ENCODE measurements around the gene CDH22.

Gene CDH22

GRCh38 chr20:46354207-46354555, 45.9 kb upstream of the CDH22 start:
- in situ Hi-C loops (cut with MboI; ENCODE audit: low pct_unique_long_range_greater_than_20kb, low sequenced_read_pairs, unreplicated experiment) = no loop called here
- TF ChIP-seq, protein P1, sequence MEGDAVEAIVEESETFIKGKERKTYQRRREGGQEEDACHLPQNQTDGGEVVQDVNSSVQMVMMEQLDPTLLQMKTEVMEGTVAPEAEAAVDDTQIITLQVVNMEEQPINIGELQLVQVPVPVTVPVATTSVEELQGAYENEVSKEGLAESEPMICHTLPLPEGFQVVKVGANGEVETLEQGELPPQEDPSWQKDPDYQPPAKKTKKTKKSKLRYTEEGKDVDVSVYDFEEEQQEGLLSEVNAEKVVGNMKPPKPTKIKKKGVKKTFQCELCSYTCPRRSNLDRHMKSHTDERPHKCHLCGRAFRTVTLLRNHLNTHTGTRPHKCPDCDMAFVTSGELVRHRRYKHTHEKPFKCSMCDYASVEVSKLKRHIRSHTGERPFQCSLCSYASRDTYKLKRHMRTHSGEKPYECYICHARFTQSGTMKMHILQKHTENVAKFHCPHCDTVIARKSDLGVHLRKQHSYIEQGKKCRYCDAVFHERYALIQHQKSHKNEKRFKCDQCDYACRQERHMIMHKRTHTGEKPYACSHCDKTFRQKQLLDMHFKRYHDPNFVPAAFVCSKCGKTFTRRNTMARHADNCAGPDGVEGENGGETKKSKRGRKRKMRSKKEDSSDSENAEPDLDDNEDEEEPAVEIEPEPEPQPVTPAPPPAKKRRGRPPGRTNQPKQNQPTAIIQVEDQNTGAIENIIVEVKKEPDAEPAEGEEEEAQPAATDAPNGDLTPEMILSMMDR (IDR thresholded peaks at IDR 0.05; ENCODE audit: extremely low read depth, insufficient read depth, missing control alignments) = no peak
- DNase-seq (ENCODE audit: low spot score) = no peak

GRCh38 chr20:46353500-46354206, 45.4 kb upstream of the CDH22 start:
- TF ChIP-seq, protein P1 (IDR thresholded peaks at IDR 0.05; ENCODE audit: extremely low read depth, insufficient read depth, missing control alignments) = no peak
- in situ Hi-C loops (cut with MboI; ENCODE audit: low pct_unique_long_range_greater_than_20kb, low sequenced_read_pairs, unreplicated experiment) = no loop called here
- no peak for DNase-seq (ENCODE audit: low spot score)

GRCh38 chr20:46352370-46352938, 44.2 kb upstream of the CDH22 start:
- in situ Hi-C loops (cut with MboI; ENCODE audit: low pct_unique_long_range_greater_than_20kb, low sequenced_read_pairs, unreplicated experiment) = no loop called here
- DNase-seq (ENCODE audit: low spot score) = no peak
- TF ChIP-seq, protein P1 (IDR thresholded peaks at IDR 0.05; ENCODE audit: extremely low read depth, insufficient read depth, missing control alignments) = no peak

DNA sequence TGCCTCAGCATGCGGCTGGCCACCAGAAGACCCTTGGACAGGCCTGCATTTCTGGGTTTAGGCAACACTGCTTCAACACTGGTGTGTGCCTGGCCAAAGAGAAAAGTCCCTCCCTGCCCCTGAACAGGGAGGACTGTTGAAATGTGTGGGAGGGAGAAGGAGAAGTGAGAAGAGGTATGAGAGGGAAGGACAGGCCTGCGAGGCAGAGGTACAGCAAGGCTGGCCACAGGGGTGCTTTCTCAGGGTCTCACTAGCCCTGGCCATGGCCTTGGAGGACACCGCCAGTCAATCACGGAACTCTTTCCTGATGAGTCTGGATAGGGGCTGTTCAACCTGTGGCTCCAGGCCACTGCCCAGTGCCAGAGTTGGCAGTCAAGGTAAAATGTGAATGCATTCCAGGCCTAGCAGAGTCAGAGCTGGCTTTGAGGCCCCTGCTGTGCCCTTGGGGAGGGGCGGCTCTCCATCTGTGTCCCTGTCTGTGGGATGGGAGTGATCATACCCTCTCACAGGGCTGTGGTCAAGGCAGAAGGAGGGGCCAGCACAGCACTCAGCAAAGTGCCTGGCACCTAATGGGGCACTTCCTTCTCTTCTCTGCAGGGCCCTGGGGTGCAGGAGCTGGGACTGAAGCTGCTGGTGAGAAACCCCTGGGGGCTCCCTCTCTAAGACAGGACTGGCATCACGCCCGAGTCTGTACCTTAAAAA, 43.2 kb upstream of the CDH22 start:
- DNase-seq (ENCODE audit: low spot score) = peak; percentile 59
- in situ Hi-C loops (cut with MboI; ENCODE audit: low pct_unique_long_range_greater_than_20kb, low sequenced_read_pairs, unreplicated experiment) = no loop called here
- TF ChIP-seq, protein P1 (IDR thresholded peaks at IDR 0.05; ENCODE audit: extremely low read depth, insufficient read depth, missing control alignments) = no peak

- TF ChIP-seq, protein P1 (IDR thresholded peaks at IDR 0.05; ENCODE audit: extremely low read depth, insufficient read depth, missing control alignments) = no peak
- no peak for DNase-seq (ENCODE audit: low spot score)
- in situ Hi-C loops (cut with MboI; ENCODE audit: low pct_unique_long_range_greater_than_20kb, low sequenced_read_pairs, unreplicated experiment) = no loop called here
Observed at GRCh38 chr20:46350986-46351267, 42.6 kb upstream of the CDH22 start.

DNA sequence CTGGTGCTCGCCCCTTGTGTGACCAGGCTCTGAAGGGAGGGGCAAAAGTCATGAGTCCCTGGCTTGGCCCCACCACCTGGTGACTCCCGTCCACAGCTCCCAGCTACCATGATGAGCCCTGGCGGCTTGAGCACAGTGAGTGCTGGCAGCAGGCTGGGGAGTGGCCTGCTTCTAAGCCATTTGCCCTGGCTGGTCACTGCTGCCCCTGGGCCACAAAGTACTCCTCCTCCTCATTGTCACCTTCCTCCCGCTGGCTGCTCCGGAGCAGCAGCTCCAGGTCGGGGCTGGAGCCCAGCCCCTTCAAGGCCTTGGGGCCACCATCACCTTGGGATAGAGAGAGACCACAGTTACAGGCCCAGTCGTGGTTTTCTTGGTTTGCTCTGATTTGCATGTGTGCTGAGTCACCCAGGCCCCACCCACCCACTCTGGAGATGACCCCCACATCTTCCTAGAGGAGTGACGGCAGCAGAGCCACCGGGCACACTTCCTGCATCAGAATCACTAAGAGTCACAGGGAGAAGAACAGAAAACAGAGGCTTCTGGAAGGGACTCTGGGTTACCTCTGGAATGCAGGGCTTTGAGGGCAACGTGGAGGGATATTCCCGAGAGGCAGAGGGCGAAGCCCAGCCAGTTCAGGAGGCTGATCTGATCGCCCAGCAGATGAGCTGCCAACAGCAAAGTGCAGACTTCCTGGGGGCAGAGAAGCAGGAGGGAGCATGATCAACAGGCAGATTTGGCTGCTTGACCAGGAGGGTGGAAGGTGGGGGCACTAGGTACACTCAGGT, 42.1 kb upstream of the CDH22 start:
- TF ChIP-seq, protein P1 (IDR thresholded peaks at IDR 0.05; ENCODE audit: extremely low read depth, insufficient read depth, missing control alignments) = no peak
- in situ Hi-C loops (cut with MboI; ENCODE audit: low pct_unique_long_range_greater_than_20kb, low sequenced_read_pairs, unreplicated experiment) = no loop called here
- DNase-seq (ENCODE audit: low spot score) = peak; percentile 84

Measured in GM13977 (cell line).